ENCODE data around the gene DNTT. TPM values are rescaled to one million over a fixed set of nuclear protein-coding genes. Genes with fewer than 3 reads are reported as not detected.

Gene DNTT
- total and polyA plus RNA-seq, 2 experiments from 2014 or later, result not detected

DNA sequence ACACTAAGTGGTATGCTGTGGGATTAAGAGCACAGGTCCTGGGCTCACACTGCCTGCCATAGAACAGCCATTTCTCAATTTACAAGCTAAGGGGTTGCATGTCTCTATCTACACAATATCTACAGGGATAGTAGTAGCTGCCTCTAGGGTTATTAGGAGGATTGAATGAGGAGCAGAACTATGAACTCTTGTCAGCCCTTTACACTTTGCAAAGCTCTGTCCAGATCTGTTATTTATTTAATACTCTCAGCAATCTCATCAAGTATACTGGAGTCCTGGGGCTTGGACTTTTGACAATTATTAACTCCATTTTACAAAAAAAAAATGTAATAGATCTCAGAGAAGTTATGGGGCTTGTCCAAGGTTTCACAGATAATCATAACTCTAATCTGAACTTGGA is 47.8 kb downstream of the DNTT start:
- no peaks in the 10 kb centered on the region for H3K79me2 ChIP-seq (replicated peaks; ENCODE audit: insufficient read depth)
- no peak overlapping the region for H3K27ac ChIP-seq (ENCODE audit: low read depth)
- TF ChIP-seq EZH2 (IDR thresholded peaks at IDR 0.05; ENCODE audit: low read depth, unreplicated experiment), result no peak
- no peak for TF ChIP-seq POLR2AphosphoS5 (IDR thresholded peaks at IDR 0.05; ENCODE audit: low read depth)
- no peak for TF ChIP-seq CTCF (conservative IDR thresholded peaks at IDR 0.05; ENCODE audit: low read depth in 2 of 2)
- no peak for TF ChIP-seq ZNF331 (CRISPR knock-in tag; IDR thresholded peaks at IDR 0.05; ENCODE audit: low read depth)
- no peak for TF ChIP-seq JUNB (IDR thresholded peaks at IDR 0.05; ENCODE audit: unreplicated experiment)
- no peak for TF ChIP-seq EZH2phosphoT487 (IDR thresholded peaks at IDR 0.05; ENCODE audit: unreplicated experiment)
- TF ChIP-seq STAT1 (IDR thresholded peaks at IDR 0.05; ENCODE audit: unreplicated experiment), result no peak
- no peak for DNase-seq (ENCODE audit: low spot score)
- H4K20me1 ChIP-seq (replicated peaks; ENCODE audit: insufficient read depth), result no peaks in the 10 kb centered on the region
- Mint-ChIP-seq H3K9me3 (peaks cover 8% of the 10 kb centered on the region; the same call in 2 of the 3 replicates), H3K27ac (no peak overlapping the region), H3K4me1 (peaks cover 18% of the 10 kb centered on the region), H3K27me3 (ENCODE audit: insufficient read depth, low read depth, poor library complexity) (peaks cover 10% of the 10 kb centered on the region), H3K4me3 (no peak overlapping the region), H3K36me3 (ENCODE audit: low read depth) (peaks cover 10% of the 10 kb centered on the region; the same call in 2 of the 3 replicates)
- no peaks in the 10 kb centered on the region for H3K36me3 ChIP-seq (ENCODE audit: insufficient read depth)
- H3K4me3 ChIP-seq, result no peak overlapping the region
- no peak for ATAC-seq
- peak overlapping the region; percentile 5; the same call in 1 of the 2 replicates for H2AFZ ChIP-seq
- no peaks in the 10 kb centered on the region for H3F3A ChIP-seq (replicated peaks; ENCODE audit: low read depth)
- peaks cover 9% of the 10 kb centered on the region for H3K9me2 ChIP-seq (ENCODE audit: insufficient read depth)
- no peaks in the 10 kb centered on the region for H3K4me1 ChIP-seq (ENCODE audit: insufficient read depth)
- no peak overlapping the region for H3K4me2 ChIP-seq
- H3K27me3 ChIP-seq (ENCODE audit: insufficient read depth), result no peaks in the 10 kb centered on the region

- H3K27me3 Mint-ChIP-seq (ENCODE audit: insufficient read depth, low read depth, poor library complexity), result peaks cover 7% of the 10 kb centered on the region
- Histone ChIP-seq H3K36me3 (ENCODE audit: insufficient read depth) (no peaks in the 10 kb centered on the region), H3K4me2 (no peak overlapping the region), H3K4me1 (ENCODE audit: insufficient read depth) (no peaks in the 10 kb centered on the region), H3K27ac (ENCODE audit: low read depth) (no peak overlapping the region), H3K9me2 (ENCODE audit: insufficient read depth) (peaks cover 9% of the 10 kb centered on the region), H2AFZ (no peak overlapping the region), H3F3A (replicated peaks; ENCODE audit: low read depth) (no peaks in the 10 kb centered on the region), H4K20me1 (replicated peaks; ENCODE audit: insufficient read depth) (no peaks in the 10 kb centered on the region), H3K79me2 (replicated peaks; ENCODE audit: insufficient read depth) (no peaks in the 10 kb centered on the region), H3K4me3 (no peak overlapping the region), H3K27me3 (ENCODE audit: insufficient read depth) (no peaks in the 10 kb centered on the region)
- ATAC-seq (no peak), DNase-seq (ENCODE audit: low spot score) (no peak)
- H3K36me3 Mint-ChIP-seq (ENCODE audit: low read depth), result peaks cover 5% of the 10 kb centered on the region; the same call in 2 of the 3 replicates
- peaks cover 18% of the 10 kb centered on the region for H3K4me1 Mint-ChIP-seq
- no peak overlapping the region for H3K27ac Mint-ChIP-seq
- no peak overlapping the region for H3K4me3 Mint-ChIP-seq
- peaks cover 3% of the 10 kb centered on the region; the same call in 2 of the 3 replicates for H3K9me3 Mint-ChIP-seq
- TF ChIP-seq, protein P1, sequence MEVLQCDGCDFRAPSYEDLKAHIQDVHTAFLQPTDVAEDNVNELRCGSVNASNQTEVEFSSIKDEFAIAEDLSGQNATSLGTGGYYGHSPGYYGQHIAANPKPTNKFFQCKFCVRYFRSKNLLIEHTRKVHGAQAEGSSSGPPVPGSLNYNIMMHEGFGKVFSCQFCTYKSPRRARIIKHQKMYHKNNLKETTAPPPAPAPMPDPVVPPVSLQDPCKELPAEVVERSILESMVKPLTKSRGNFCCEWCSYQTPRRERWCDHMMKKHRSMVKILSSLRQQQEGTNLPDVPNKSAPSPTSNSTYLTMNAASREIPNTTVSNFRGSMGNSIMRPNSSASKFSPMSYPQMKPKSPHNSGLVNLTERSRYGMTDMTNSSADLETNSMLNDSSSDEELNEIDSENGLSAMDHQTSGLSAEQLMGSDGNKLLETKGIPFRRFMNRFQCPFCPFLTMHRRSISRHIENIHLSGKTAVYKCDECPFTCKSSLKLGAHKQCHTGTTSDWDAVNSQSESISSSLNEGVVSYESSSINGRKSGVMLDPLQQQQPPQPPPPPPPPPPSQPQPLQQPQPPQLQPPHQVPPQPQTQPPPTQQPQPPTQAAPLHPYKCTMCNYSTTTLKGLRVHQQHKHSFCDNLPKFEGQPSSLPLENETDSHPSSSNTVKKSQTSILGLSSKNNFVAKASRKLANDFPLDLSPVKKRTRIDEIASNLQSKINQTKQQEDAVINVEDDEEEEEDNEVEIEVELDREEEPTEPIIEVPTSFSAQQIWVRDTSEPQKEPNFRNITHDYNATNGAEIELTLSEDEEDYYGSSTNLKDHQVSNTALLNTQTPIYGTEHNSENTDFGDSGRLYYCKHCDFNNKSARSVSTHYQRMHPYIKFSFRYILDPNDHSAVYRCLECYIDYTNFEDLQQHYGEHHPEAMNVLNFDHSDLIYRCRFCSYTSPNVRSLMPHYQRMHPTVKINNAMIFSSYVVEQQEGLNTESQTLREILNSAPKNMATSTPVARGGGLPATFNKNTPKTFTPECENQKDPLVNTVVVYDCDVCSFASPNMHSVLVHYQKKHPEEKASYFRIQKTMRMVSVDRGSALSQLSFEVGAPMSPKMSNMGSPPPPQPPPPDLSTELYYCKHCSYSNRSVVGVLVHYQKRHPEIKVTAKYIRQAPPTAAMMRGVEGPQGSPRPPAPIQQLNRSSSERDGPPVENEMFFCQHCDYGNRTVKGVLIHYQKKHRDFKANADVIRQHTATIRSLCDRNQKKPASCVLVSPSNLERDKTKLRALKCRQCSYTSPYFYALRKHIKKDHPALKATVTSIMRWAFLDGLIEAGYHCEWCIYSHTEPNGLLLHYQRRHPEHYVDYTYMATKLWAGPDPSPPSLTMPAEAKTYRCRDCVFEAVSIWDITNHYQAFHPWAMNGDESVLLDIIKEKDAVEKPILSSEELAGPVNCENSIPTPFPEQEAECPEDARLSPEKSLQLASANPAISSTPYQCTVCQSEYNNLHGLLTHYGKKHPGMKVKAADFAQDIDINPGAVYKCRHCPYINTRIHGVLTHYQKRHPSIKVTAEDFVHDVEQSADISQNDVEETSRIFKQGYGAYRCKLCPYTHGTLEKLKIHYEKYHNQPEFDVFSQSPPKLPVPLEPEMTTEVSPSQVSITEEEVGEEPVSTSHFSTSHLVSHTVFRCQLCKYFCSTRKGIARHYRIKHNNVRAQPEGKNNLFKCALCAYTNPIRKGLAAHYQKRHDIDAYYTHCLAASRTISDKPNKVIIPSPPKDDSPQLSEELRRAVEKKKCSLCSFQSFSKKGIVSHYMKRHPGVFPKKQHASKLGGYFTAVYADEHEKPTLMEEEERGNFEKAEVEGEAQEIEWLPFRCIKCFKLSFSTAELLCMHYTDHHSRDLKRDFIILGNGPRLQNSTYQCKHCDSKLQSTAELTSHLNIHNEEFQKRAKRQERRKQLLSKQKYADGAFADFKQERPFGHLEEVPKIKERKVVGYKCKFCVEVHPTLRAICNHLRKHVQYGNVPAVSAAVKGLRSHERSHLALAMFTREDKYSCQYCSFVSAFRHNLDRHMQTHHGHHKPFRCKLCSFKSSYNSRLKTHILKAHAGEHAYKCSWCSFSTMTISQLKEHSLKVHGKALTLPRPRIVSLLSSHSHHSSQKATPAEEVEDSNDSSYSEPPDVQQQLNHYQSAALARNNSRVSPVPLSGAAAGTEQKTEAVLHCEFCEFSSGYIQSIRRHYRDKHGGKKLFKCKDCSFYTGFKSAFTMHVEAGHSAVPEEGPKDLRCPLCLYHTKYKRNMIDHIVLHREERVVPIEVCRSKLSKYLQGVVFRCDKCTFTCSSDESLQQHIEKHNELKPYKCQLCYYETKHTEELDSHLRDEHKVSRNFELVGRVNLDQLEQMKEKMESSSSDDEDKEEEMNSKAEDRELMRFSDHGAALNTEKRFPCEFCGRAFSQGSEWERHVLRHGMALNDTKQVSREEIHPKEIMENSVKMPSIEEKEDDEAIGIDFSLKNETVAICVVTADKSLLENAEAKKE (CRISPR knock-in tag; IDR thresholded peaks at IDR 0.05), result no peak
- TF ChIP-seq REST (IDR thresholded peaks at IDR 0.05; ENCODE audit: unreplicated experiment), result no peak
- no peak for TF ChIP-seq EZH2 (IDR thresholded peaks at IDR 0.05; ENCODE audit: low read depth, unreplicated experiment)
- no peak for TF ChIP-seq STAT1 (IDR thresholded peaks at IDR 0.05; ENCODE audit: unreplicated experiment)
These were observed 48.3 kb downstream of the DNTT start for GRCh38 chr10:96352582-96352981.

Data from GM23338 (cell line).